Jurkat, Clone E6-1 (cell line): ENCODE results near the gene GPR87.
A peak's percentile ranks its signal among the peaks of the same experiment; 100 is the strongest.

Experiments
- DNase-seq: peaks from one replicate; pipeline ENCODE4 v3.0.0-alpha.2; 2011; ENCODE audit warnings: low read depth, low spot score
- H3K4me3 ChIP-seq: 2 replicates; pipeline ENCODE4 v1.5.1; 2011; ENCODE audit warnings: mild to moderate bottlenecking, low read length, control low read depth, moderate library complexity

The GPR87 gene

GRCh38 chr3:151293127-151293526 is 23.5 kb downstream of the GPR87 start:
- H3K4me3 ChIP-seq, result no peak overlapping the region
- DNase-seq, result no peak

GRCh38 chr3:151290673-151291072 is 25.9 kb downstream of the GPR87 start:
- DNase-seq, result no peak
- H3K4me3 ChIP-seq, result no peak overlapping the region

- DNase-seq, result no peak
- H3K4me3 ChIP-seq, result no peak overlapping the region
Measured at GRCh38 chr3:151289445-151289844, 27.2 kb downstream of the GPR87 start.

- no peak overlapping the region for H3K4me3 ChIP-seq
- no peak for DNase-seq
Measured at GRCh38 chr3:151285940-151286339, 30.7 kb downstream of the GPR87 start.

GRCh38 chr3:151283907-151284461 is 32.6 kb downstream of the GPR87 start:
- peak; percentile 63 for DNase-seq
- H3K4me3 ChIP-seq, result no peak overlapping the region

- no peak overlapping the region for H3K4me3 ChIP-seq
- DNase-seq, result no peak
Measured at GRCh38 chr3:151283387-151283786, 33.2 kb downstream of the GPR87 start.

- no peak overlapping the region for H3K4me3 ChIP-seq
- peak; percentile 69 for DNase-seq
Measured at GRCh38 chr3:151282921-151283320, 33.7 kb downstream of the GPR87 start.

- no peak for DNase-seq
- no peak overlapping the region for H3K4me3 ChIP-seq
Measured at GRCh38 chr3:151281671-151282324, 34.8 kb downstream of the GPR87 start.

GRCh38 chr3:151278230-151278629 is 38.4 kb downstream of the GPR87 start, which contains the start of gene P2RY14:
Gene P2RY14, minus strand, starts transcription at chr3:151278542. Its CDS starts 64,226 bp downstream, at chr3:151214316.
- DNase-seq, result peak; percentile 51
- H3K4me3 ChIP-seq, result no peak within 1 kb of the TSS

GRCh38 chr3:151276687-151277042 is 40.0 kb downstream of the GPR87 start:
- H3K4me3 ChIP-seq, result no peak overlapping the region
- DNase-seq, result no peak

- DNase-seq, result no peak
- H3K4me3 ChIP-seq, result no peak overlapping the region
Measured at GRCh38 chr3:151276038-151276686, 40.5 kb downstream of the GPR87 start.

GRCh38 chr3:151275091-151275490 is 41.5 kb downstream of the GPR87 start:
- DNase-seq, result no peak
- no peak overlapping the region for H3K4me3 ChIP-seq

GRCh38 chr3:151269631-151270030 is 47.0 kb downstream of the GPR87 start:
- DNase-seq, result no peak

GRCh38 chr3:151268267-151269235 is 48.1 kb downstream of the GPR87 start:
- peak; percentile 82 for DNase-seq
- H3K4me3 ChIP-seq, result no peak overlapping the region

More at GRCh38 chr3:151269631-151270030, 47.0 kb downstream of the GPR87 start:
- H3K4me3 ChIP-seq, result no peak overlapping the region

GRCh38 chr3:151267066-151267465 is 49.6 kb downstream of the GPR87 start:
- H3K4me3 ChIP-seq, result no peak overlapping the region
- DNase-seq, result no peak

GRCh38 chr3:151265866-151266265 is 50.8 kb downstream of the GPR87 start:
- no peak overlapping the region for H3K4me3 ChIP-seq
- DNase-seq, result no peak

- H3K4me3 ChIP-seq, result no peak overlapping the region
- DNase-seq, result no peak
Measured at GRCh38 chr3:151265166-151265565, 51.5 kb downstream of the GPR87 start.

- no peak overlapping the region for H3K4me3 ChIP-seq
- no peak for DNase-seq
Measured at GRCh38 chr3:151264605-151265004, 52.0 kb downstream of the GPR87 start.

- no peak overlapping the region for H3K4me3 ChIP-seq
- DNase-seq, result no peak
Measured at GRCh38 chr3:151262871-151263525, 53.6 kb downstream of the GPR87 start.
